SH-SY5Y (cell line): ENCODE results near the gene WDR37.

ENCODE experiments used
- GATA2 ChIP-seq: IDR thresholded peaks from 2 replicates; pipeline ENCODE4 v1.6.1; 2011; ENCODE audit warnings: mild to moderate bottlenecking, low read depth, low read length
- GATA3 ChIP-seq: IDR thresholded peaks from 2 replicates; pipeline ENCODE4 v1.6.1; 2011; ENCODE audit warnings: low read depth, mild to moderate bottlenecking, low read length, moderate library complexity

DNA sequence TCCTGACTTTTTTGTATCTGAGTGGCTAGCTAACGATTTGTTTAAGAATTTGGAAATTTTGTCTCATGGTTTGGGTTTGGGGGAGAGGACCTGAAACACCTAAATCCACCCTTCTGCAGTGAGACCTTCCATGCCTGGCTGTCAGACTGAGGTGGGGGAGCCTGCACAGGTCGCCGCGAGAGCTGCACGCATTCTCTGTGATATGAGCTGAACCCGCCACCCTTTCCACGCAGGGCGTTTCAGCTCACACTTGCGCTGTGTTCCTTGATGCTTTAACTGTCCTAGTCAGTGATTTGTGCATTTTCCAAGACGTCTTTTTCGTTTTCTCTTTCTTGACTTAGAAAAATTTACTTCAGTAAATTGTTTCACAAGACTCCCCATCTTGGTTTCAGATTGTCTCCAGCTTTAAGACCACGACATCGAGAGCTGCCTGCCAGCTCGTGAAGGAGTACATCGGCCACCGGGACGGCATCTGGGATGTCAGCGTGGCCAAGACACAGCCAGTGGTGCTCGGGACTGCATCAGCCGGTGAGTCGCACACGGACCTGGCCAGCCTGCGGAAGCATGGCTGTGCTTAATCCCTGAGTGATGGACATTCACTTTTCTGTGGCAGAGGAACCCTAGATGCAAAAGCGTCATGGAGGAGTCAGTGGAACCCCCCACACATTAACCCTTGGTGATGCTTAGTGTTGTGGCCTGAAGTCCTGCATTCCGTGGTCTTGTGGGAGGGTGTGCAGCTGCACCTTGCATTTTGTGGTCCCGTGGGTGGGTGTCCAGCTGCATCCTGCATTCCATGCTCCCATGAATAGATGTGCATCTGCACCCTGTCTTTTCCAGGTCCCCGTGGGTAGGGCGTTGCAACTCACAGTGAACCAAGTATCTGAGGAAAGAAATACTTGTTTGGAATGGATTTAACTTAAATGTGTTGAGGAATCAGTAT is 28.1 kb downstream of the WDR37 start:
- TF ChIP-seq GATA2 (no peak), GATA3 (no peak)
